IMR-90 (cell line): ENCODE data around the gene FOXK2. TPM values are rescaled to one million over a fixed set of nuclear protein-coding genes. Genes with fewer than 3 reads are reported as not detected.

Source experiments
- ATAC-seq: fragments of 200-7000 bp; cut with Tn5 transposase; 2 replicates; pipeline ENCODE4 v1.9.1; 2020; ENCODE audit warnings: low read depth, mild to moderate bottlenecking, moderate library complexity
- BruUV-seq: library from RNA; stranded (reverse); fragments of 400-500 nt; replicated peaks from 2 replicates; lab custom pipeline; 2021; lab: Mats Ljungman, UMichigan
- CTCF ChIA-PET: fragments of 300-600 bp; formaldehyde crosslinking; extraction: SDS; loops from one replicate; lab custom pipeline; 2021; ENCODE audit warnings: antibody characterized with exemption; lab: Yijun Ruan, JAX
- POLR2A ChIA-PET: fragments of 300-600 bp; sonication (Branson Sonifier 250); formaldehyde crosslinking; loops from one replicate; lab custom pipeline; 2022; ENCODE audit warnings: antibody characterized with exemption; ENCODE audit not compliant: unreplicated experiment; lab: Charles Lee
- DNase-seq: peaks from one replicate; pipeline ENCODE4 v3.0.0; 2013
- H2AFZ ChIP-seq: replicated peaks from 2 replicates; pipeline ENCODE3; 2013; ENCODE audit warnings: low read length, mild to moderate bottlenecking; ENCODE audit not compliant: poor library complexity
- H2AK5ac ChIP-seq: 2 replicates; pipeline ENCODE4 v1.6.1; 2013; ENCODE audit warnings: low read depth, low read length, inconsistent platforms
- H2AK9ac ChIP-seq: replicated peaks from 2 replicates; pipeline ENCODE3; 2013; ENCODE audit warnings: mild to moderate bottlenecking, low read depth, low read length, moderate library complexity; ENCODE audit not compliant: poor library complexity
- H2BK120ac ChIP-seq: 2 replicates; pipeline ENCODE4 v1.6.1; 2013; ENCODE audit warnings: low read depth, low read length, inconsistent platforms
- H2BK15ac ChIP-seq: 3 replicates; pipeline ENCODE4 v1.6.1; 2013; ENCODE audit warnings: low read depth, low read length, inconsistent platforms
- H2BK20ac ChIP-seq: 2 replicates; pipeline ENCODE4 v1.6.1; 2013; ENCODE audit warnings: low read depth, mild to moderate bottlenecking, inconsistent platforms, low read length, moderate library complexity
- H2BK5ac ChIP-seq: 2 replicates; pipeline ENCODE4 v1.6.1; 2013; ENCODE audit warnings: mild to moderate bottlenecking, low read depth, low read length, inconsistent platforms; ENCODE audit not compliant: poor library complexity, severe bottlenecking
- H3K14ac ChIP-seq: replicated peaks from 2 replicates; pipeline ENCODE4 v1.6.1; 2013; ENCODE audit warnings: low read depth, low read length, inconsistent platforms
- H3K18ac ChIP-seq: 2 replicates; pipeline ENCODE4 v1.6.1; 2013; ENCODE audit warnings: low read depth, low read length, control low read depth
- H3K23ac ChIP-seq: 2 replicates; pipeline ENCODE4 v1.6.1; 2013; ENCODE audit warnings: low read depth, low read length, inconsistent platforms
- H3K27ac ChIP-seq: 2 replicates; pipeline ENCODE4 v1.5.1; 2013; ENCODE audit warnings: mild to moderate bottlenecking, control low read depth, low read length; ENCODE audit not compliant: insufficient read depth
- H3K27me3 ChIP-seq: 2 replicates; pipeline ENCODE4 v1.6.1; 2013; ENCODE audit warnings: low read length; ENCODE audit not compliant: control insufficient read depth, insufficient read depth
- H3K36me3 ChIP-seq: 2 replicates; pipeline ENCODE4 v1.6.1; 2013; ENCODE audit warnings: low read length, mixed read lengths; ENCODE audit not compliant: control insufficient read depth, insufficient read depth
- H3K4ac ChIP-seq: 2 replicates; pipeline ENCODE4 v1.6.1; 2013; ENCODE audit warnings: low read depth, low read length, inconsistent platforms
- H3K4me1 ChIP-seq: 2 replicates; pipeline ENCODE4 v1.6.1; 2013; ENCODE audit warnings: low read length, mixed read lengths; ENCODE audit not compliant: control insufficient read depth, insufficient read depth
- H3K4me2 ChIP-seq: 2 replicates; pipeline ENCODE4 v1.6.1; 2013; ENCODE audit warnings: low read depth, mild to moderate bottlenecking, control low read depth, low read length, moderate library complexity
- H3K4me3 ChIP-seq: 2 replicates; pipeline ENCODE4 v1.5.1; 2013; ENCODE audit warnings: low read depth, mild to moderate bottlenecking, control low read depth, low read length, moderate library complexity; ENCODE audit not compliant: insufficient read depth
- H3K56ac ChIP-seq: 2 replicates; pipeline ENCODE4 v1.6.1; 2013; ENCODE audit warnings: low read length, inconsistent platforms; ENCODE audit not compliant: insufficient read depth; ENCODE audit errors: extremely low read depth
- H3K79me1 ChIP-seq, 2 experiments: 2 replicates each; pipeline ENCODE4 v1.6.1; 2013; ENCODE audit warnings: low read length in 2 of 2, inconsistent platforms in 1 of 2, low read depth in 1 of 2
- H3K9ac ChIP-seq: 2 replicates; pipeline ENCODE4 v1.6.1; 2013; ENCODE audit warnings: low read depth, low read length, control low read depth
- H3K9me1 ChIP-seq: 2 replicates; pipeline ENCODE4 v1.6.1; 2013; ENCODE audit warnings: low read length, inconsistent platforms; ENCODE audit not compliant: insufficient read depth
- H3K9me3 ChIP-seq: 2 replicates; pipeline ENCODE4 v1.6.1; 2013; ENCODE audit warnings: low read length; ENCODE audit not compliant: control insufficient read depth, insufficient read depth
- H4K20me1 ChIP-seq: 2 replicates; pipeline ENCODE4 v1.6.1; 2013; ENCODE audit warnings: low read length, inconsistent platforms; ENCODE audit not compliant: insufficient read depth
- H4K5ac ChIP-seq: 2 replicates; pipeline ENCODE4 v1.6.1; 2013; ENCODE audit warnings: mild to moderate bottlenecking, low read depth, low read length, control low read depth
- H4K8ac ChIP-seq, 2 experiments: 2 replicates each; pipeline ENCODE4 v1.6.1; 2013; ENCODE audit warnings: low read depth in 2 of 2, low read length in 2 of 2, control low read depth in 1 of 2, inconsistent platforms in 1 of 2
- H4K91ac ChIP-seq: 2 replicates; pipeline ENCODE4 v1.6.1; 2013; ENCODE audit warnings: low read depth, low read length, inconsistent platforms; ENCODE audit not compliant: insufficient read depth
- BHLHE40 ChIP-seq: fragments of 150-350 bp; IDR thresholded peaks from 2 replicates; pipeline ENCODE4 v1.6.1; 2016; ENCODE audit warnings: mild to moderate bottlenecking, low read depth, low read length
- RCOR1 ChIP-seq: IDR thresholded peaks from 2 replicates; pipeline ENCODE4 v1.6.1; 2012; ENCODE audit warnings: mild to moderate bottlenecking, low read length, improper control_type of control experiment; ENCODE audit not compliant: insufficient replicate concordance
- WGBS, 2 experiments: methylation state at CpG; one replicate each; pipeline versions ENCODE4 v1.1.5 to v1.1.7; 2013; ENCODE audit warnings: missing lambda C conversion rate in 2 of 2; ENCODE audit not compliant: insufficient read length in 1 of 2; ENCODE audit errors: extremely low coverage in 2 of 2; 5-methylcytosine and 5-hydroxymethylcytosine counted together
- dilution Hi-C: fragments of 300-500 bp; cut with HindIII; formaldehyde crosslinking; loops from one replicate; pipeline ENCODE4 v1.14.3; 2018; ENCODE audit warnings: low sequenced_read_pairs; ENCODE audit not compliant: unreplicated experiment
- in situ Hi-C: fragments of 300-500 bp; cut with MboI; formaldehyde crosslinking; loops from 3 replicates; pipeline ENCODE4 v1.14.3; 2019; ENCODE audit warnings: low sequenced_read_pairs, inconsistent platforms, mixed read lengths
- intact Hi-C: fragments of 100-400 bp; cut with micrococcal nuclease; formaldehyde crosslinking; loops from 2 replicates; pipeline ENCODE4 v1.10.0; 2022
- polyA plus RNA-seq, 3 experiments: library from polyadenylated mRNA; depleted of rRNA; stranded (reverse); fragments of >200 nt; gene quantifications; 2 replicates each; pipeline ENCODE4 v1.2.3, GENCODE V29; 2012; ENCODE audit warnings: low replicate concordance in 1 of 3
- total RNA-seq: library from RNA; depleted of rRNA; stranded (reverse); fragments of >200 nt; gene quantifications from 2 replicates; pipeline ENCODE4 v1.2.3, GENCODE V29; 2012

FOXK2 gene
- total and polyA plus RNA-seq, 2 of the 4 experiments (the other 2 are of a cell fraction): 12.5 to 20.0 TPM

DNA sequence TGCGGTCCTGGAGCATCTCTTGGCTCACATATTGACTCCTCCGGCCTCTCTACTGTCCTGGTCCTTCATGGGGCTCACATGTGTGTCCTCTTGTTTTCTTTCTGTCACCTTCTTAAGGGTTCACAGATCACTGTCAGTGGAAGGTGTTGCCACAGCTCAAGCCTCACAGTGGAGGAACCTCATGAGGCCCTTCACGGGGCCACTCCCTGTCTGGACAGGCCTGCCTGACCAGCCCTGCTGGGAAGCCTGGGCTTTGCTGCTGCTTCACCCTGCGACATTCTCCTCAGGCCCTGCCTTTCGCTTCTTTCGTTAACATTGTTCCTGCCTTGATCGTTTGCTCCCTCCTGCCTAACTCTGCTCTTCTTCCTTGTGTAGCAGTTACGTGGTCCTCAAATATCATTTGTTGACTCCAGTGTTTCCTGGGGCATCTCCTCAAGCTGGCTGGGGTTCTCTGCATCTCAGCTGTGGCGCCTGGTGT, 72.8 kb downstream of the FOXK2 start:
- dilution Hi-C loops: no loop called here
- Histone ChIP-seq H2AK9ac (peak overlapping the region; percentile 67), H2BK15ac (peak overlapping the region; percentile 11; the same call in 1 of the 3 replicates), H3K27ac (no peak overlapping the region), H3K27me3 (no peaks in the 10 kb centered on the region), H3K56ac (no peak overlapping the region), H2BK120ac (no peak overlapping the region), H4K91ac (no peak overlapping the region), H3K18ac (no peak overlapping the region), H2AFZ (peak overlapping the region; percentile 26), H3K36me3 (peaks cover 40% of the 10 kb centered on the region), H2AK5ac (peak overlapping the region; percentile 66; the same call in 1 of the 2 replicates), H2BK5ac (no peak overlapping the region), H4K5ac (peak overlapping the region; percentile 42; the same call in 1 of the 2 replicates), H3K4me3 (no peak overlapping the region), H3K9ac (no peak overlapping the region), H3K79me1 (peaks cover 9 to 40% of the 10 kb centered on the region in 2 experiments), H4K20me1 (peaks cover 15% of the 10 kb centered on the region), H3K4me2 (no peak overlapping the region), H3K14ac (no peak overlapping the region), H3K4ac (peak overlapping the region; percentile 25; the same call in 1 of the 2 replicates), H3K4me1 (peaks cover 8% of the 10 kb centered on the region), H3K23ac (peak overlapping the region; percentile 29; the same call in 1 of the 2 replicates), H3K9me1 (peaks cover 4% of the 10 kb centered on the region; the same call in 1 of the 2 replicates), H3K9me3 (no peaks in the 10 kb centered on the region), H2BK20ac (no peak overlapping the region), H4K8ac (peak overlapping the region; percentile 18 to 35; a peak in 2 of 4 replicates)
- DNase-seq: no peak
- intact Hi-C loops: no loop called here
- ChIA-PET POLR2A (no interaction called here), CTCF (no interaction called here)
- in situ Hi-C loops: no loop called here
- no peak for ATAC-seq
- BruUV-seq: no TSS peak
- 73% methylated on average over 9 of the region's 9 CpGs; no CpG with 5 or more reads in 1 of the 2 experiments for WGBS, 2 experiments
- TF ChIP-seq BHLHE40 (no peak), RCOR1 (no peak)
